ENCODE measurements around the gene CLDN18.

GRCh38 chr3:138027821-138028220, 17.9 kb downstream of the CLDN18 start:
- no peak for TF ChIP-seq EZH2 (IDR thresholded peaks at IDR 0.05; ENCODE audit: borderline replicate concordance, control insufficient read depth, low read depth, low read length)
- TF ChIP-seq CHD1 (IDR thresholded peaks at IDR 0.05; ENCODE audit: low read depth, low read length), result no peak
- no peak for TF ChIP-seq CTCF (IDR thresholded peaks at IDR 0.05 in 2 of 3, conservative IDR thresholded peaks at IDR 0.05 in 1 of 3; ENCODE audit: control insufficient read depth in 2 of 3, extremely low read depth in 1 of 3, insufficient read depth in 1 of 3, low read depth in 3 of 3, low read length in 3 of 3)

Data from GM12878 (cell line).